MM.1S (cell line): ENCODE results near the gene TMEM272.

Experiments
- DNase-seq: peaks from one replicate; pipeline ENCODE4 v3.0.0-alpha.2; 2015
- H2AFZ ChIP-seq: fragments of 300-600 bp; sonication (generic); 2 replicates; pipeline ENCODE4 v1.6.0; 2016; ENCODE audit warnings: antibody characterized with exemption, low read length
- H3F3A ChIP-seq: fragments of 300-600 bp; sonication (generic); 2 replicates; pipeline ENCODE4 v1.6.1; 2016; ENCODE audit warnings: mild to moderate bottlenecking, antibody characterized with exemption, low read length, moderate library complexity, mixed read lengths; ENCODE audit not compliant: insufficient read depth
- H3K27ac ChIP-seq: fragments of 300-600 bp; sonication (generic); 2 replicates; pipeline ENCODE4 v1.5.1; 2016; ENCODE audit warnings: mild to moderate bottlenecking, low read length
- H3K27me3 ChIP-seq: fragments of 300-600 bp; sonication (generic); replicated peaks from 2 replicates; pipeline ENCODE4 v1.6.0; 2016; ENCODE audit warnings: low read length; ENCODE audit not compliant: insufficient read depth
- H3K36me3 ChIP-seq: fragments of 300-600 bp; sonication (generic); replicated peaks from 2 replicates; pipeline ENCODE4 v1.6.1; 2016; ENCODE audit warnings: mild to moderate bottlenecking, low read length, mixed read lengths; ENCODE audit not compliant: insufficient read depth
- H3K4me1 ChIP-seq: fragments of 300-600 bp; sonication (generic); 2 replicates; pipeline ENCODE4 v1.6.1; 2016; ENCODE audit warnings: low read length, mixed read lengths
- H3K4me2 ChIP-seq: fragments of 300-600 bp; sonication (generic); 2 replicates; pipeline ENCODE4 v1.6.0; 2016; ENCODE audit warnings: low read depth, low read length
- H3K4me3 ChIP-seq: fragments of 300-600 bp; sonication (generic); 2 replicates; pipeline ENCODE4 v1.5.1; 2016; ENCODE audit warnings: low read length, mixed read lengths
- H3K79me2 ChIP-seq: fragments of 300-600 bp; sonication (generic); 2 replicates; pipeline ENCODE4 v1.6.1; 2016; ENCODE audit warnings: mixed run types, low read length, mixed read lengths
- H3K9ac ChIP-seq: fragments of 300-600 bp; sonication (generic); 2 replicates; pipeline ENCODE4 v1.6.1; 2016; ENCODE audit warnings: low read length, mixed read lengths
- H3K9me2 ChIP-seq: fragments of 300-600 bp; sonication (generic); replicated peaks from 2 replicates; pipeline ENCODE4 v1.6.1; 2016; ENCODE audit warnings: mild to moderate bottlenecking, low read length, mixed read lengths; ENCODE audit not compliant: insufficient read depth
- H3K9me3 ChIP-seq: fragments of 300-600 bp; sonication (generic); replicated peaks from 2 replicates; pipeline ENCODE4 v1.6.1; 2016; ENCODE audit warnings: mild to moderate bottlenecking, low read length, mixed read lengths; ENCODE audit not compliant: insufficient read depth
- H4K20me1 ChIP-seq: fragments of 300-600 bp; sonication (generic); 2 replicates; pipeline ENCODE4 v1.6.1; 2016; ENCODE audit warnings: mild to moderate bottlenecking, low read length, moderate library complexity, mixed read lengths; ENCODE audit not compliant: insufficient read depth
- CTCF ChIP-seq: fragments of 300-600 bp; sonication (generic); IDR thresholded peaks from 2 replicates; pipeline ENCODE4 v1.5.1; 2016; ENCODE audit warnings: antibody characterized with exemption, low read length, mixed read lengths
- EZH2 ChIP-seq: fragments of 300-600 bp; sonication (generic); optimal IDR thresholded peaks from 2 replicates; pipeline ENCODE3; 2017; ENCODE audit warnings: low read depth, mild to moderate bottlenecking, antibody characterized with exemption, low read length, mixed read lengths
- EZH2phosphoT487 ChIP-seq: fragments of 300-600 bp; sonication (generic); IDR thresholded peaks from 2 replicates; pipeline ENCODE4 v1.6.1; 2018; ENCODE audit warnings: antibody characterized with exemption, low read length

TMEM272 gene

DNA sequence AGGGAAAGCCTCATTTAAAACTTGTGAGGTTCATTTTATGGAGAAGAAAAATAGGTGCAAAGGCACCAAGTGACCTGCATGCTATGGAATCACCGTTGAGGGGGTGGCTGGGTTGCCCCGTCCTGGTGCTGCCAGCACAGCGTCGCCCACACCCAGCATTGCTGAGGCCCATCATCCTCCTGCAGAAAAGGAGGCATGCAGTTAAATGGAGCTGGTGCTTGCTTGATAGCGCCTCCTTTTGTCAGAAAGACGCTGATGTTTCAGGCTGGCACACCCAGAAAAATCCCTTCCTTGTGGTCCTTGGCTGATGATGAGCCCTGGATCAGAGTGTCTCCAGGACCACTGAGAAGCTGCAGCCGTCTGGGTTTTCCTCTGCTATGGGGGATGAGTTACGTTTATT, 77.9 kb downstream of the TMEM272 start:
- TF ChIP-seq EZH2phosphoT487 = no peak
- TF ChIP-seq EZH2 = no peak
- TF ChIP-seq CTCF = no peak
- no peaks in the 10 kb centered on the region for H3K79me2 ChIP-seq
- H2AFZ ChIP-seq = no peak overlapping the region
- peaks cover 9% of the 10 kb centered on the region for H3F3A ChIP-seq
- H3K4me3 ChIP-seq = no peak overlapping the region
- no peaks in the 10 kb centered on the region for H3K9me2 ChIP-seq
- no peaks in the 10 kb centered on the region for H3K27me3 ChIP-seq
- H3K9ac ChIP-seq = no peak overlapping the region
- DNase-seq = no peak
- H3K27ac ChIP-seq = no peak overlapping the region
- H3K36me3 ChIP-seq = no peaks in the 10 kb centered on the region
- H4K20me1 ChIP-seq = no peaks in the 10 kb centered on the region
- no peak overlapping the region for H3K4me2 ChIP-seq
- no peaks in the 10 kb centered on the region for H3K9me3 ChIP-seq
- H3K4me1 ChIP-seq = peaks cover 15% of the 10 kb centered on the region; the same call in 1 of the 2 replicates

- Histone ChIP-seq H2AFZ (peak overlapping the region; percentile 82), H3K4me2 (peak overlapping the region; percentile 86), H3K27me3 (no peaks in the 10 kb centered on the region), H3K4me3 (peak overlapping the region; percentile 55), H3K9me2 (no peaks in the 10 kb centered on the region), H3K36me3 (no peaks in the 10 kb centered on the region), H4K20me1 (no peaks in the 10 kb centered on the region), H3K27ac (peak overlapping the region; percentile 87), H3K4me1 (peaks cover 15% of the 10 kb centered on the region; the same call in 1 of the 2 replicates), H3K9ac (peak overlapping the region; percentile 60; the same call in 1 of the 2 replicates), H3K79me2 (no peaks in the 10 kb centered on the region), H3F3A (peaks cover 9% of the 10 kb centered on the region), H3K9me3 (no peaks in the 10 kb centered on the region)
- TF ChIP-seq CTCF (no peak), EZH2phosphoT487 (no peak), EZH2 (no peak)
- DNase-seq = peak; percentile 10
Observed at GRCh38 chr13:51765142-51765515, 79.8 kb downstream of the TMEM272 start.

- no peaks in the 10 kb centered on the region for H3K36me3 ChIP-seq
- H3K9me2 ChIP-seq = no peaks in the 10 kb centered on the region
- no peaks in the 10 kb centered on the region for H4K20me1 ChIP-seq
- peaks cover 9% of the 10 kb centered on the region for H3F3A ChIP-seq
- no peaks in the 10 kb centered on the region for H3K79me2 ChIP-seq
- peak overlapping the region; percentile 82 for H2AFZ ChIP-seq
- TF ChIP-seq CTCF (no peak), EZH2phosphoT487 (no peak), EZH2 (no peak)
- peak overlapping the region; percentile 55 for H3K4me3 ChIP-seq
- no peaks in the 10 kb centered on the region for H3K27me3 ChIP-seq
- peak; percentile 68 for DNase-seq
- H3K9me3 ChIP-seq = no peaks in the 10 kb centered on the region
- H3K27ac ChIP-seq = peak overlapping the region; percentile 87
- peaks cover 15% of the 10 kb centered on the region; the same call in 1 of the 2 replicates for H3K4me1 ChIP-seq
- peak overlapping the region; percentile 86 for H3K4me2 ChIP-seq
- peak overlapping the region; percentile 60; the same call in 1 of the 2 replicates for H3K9ac ChIP-seq
Observed at GRCh38 chr13:51764184-51765141, 80.5 kb downstream of the TMEM272 start.
